Fibroblast of pulmonary artery (primary cell): ENCODE data around the gene LDB2.
A peak's percentile ranks its signal among the peaks of the same experiment; 100 is the strongest.

Experiments
- DNase-seq: peaks from one replicate; pipeline ENCODE4 v3.0.0-alpha.2; 2010; ENCODE audit warnings: low read depth
- H3K4me3 ChIP-seq: replicated peaks from 2 replicates; pipeline ENCODE4 v1.5.1; 2011; ENCODE audit warnings: low read depth, mild to moderate bottlenecking, control low read depth, low read length, moderate library complexity
- CTCF ChIP-seq: IDR thresholded peaks from 2 replicates; pipeline ENCODE4 v1.5.1; 2011; ENCODE audit warnings: mild to moderate bottlenecking, control low read depth, low read length, inconsistent platforms; ENCODE audit errors: missing control alignments

Gene LDB2

GRCh38 chr4:16757080-16757521 lies 141.3 kb downstream of the LDB2 start:
- no peak for TF ChIP-seq CTCF
- peak; percentile 56 for DNase-seq
- no peak overlapping the region for H3K4me3 ChIP-seq

- TF ChIP-seq CTCF: no peak
- H3K4me3 ChIP-seq: no peak overlapping the region
- no peak for DNase-seq
These were observed 144.3 kb downstream of the LDB2 start for GRCh38 chr4:16754104-16754503.

- DNase-seq: peak; percentile 63
- no peak overlapping the region for H3K4me3 ChIP-seq
- TF ChIP-seq CTCF: peak; percentile 56
These were observed 146.3 kb downstream of the LDB2 start for GRCh38 chr4:16752150-16752549.

GRCh38 chr4:16750882-16751642 lies 147.4 kb downstream of the LDB2 start:
- no peak for TF ChIP-seq CTCF

GRCh38 chr4:16750216-16750615 lies 148.2 kb downstream of the LDB2 start:
- H3K4me3 ChIP-seq: no peak overlapping the region
- no peak for DNase-seq
- TF ChIP-seq CTCF: no peak

More at GRCh38 chr4:16750882-16751642, 147.4 kb downstream of the LDB2 start:
- DNase-seq: peak; percentile 15
- no peak overlapping the region for H3K4me3 ChIP-seq

- DNase-seq: no peak
- TF ChIP-seq CTCF: no peak
These were observed 152.6 kb downstream of the LDB2 start for GRCh38 chr4:16745887-16746286.

More at GRCh38 chr4:16745887-16746286, 152.6 kb downstream of the LDB2 start:
- H3K4me3 ChIP-seq: no peak overlapping the region
